A549 (cell line): ENCODE results near the gene FHIT. TPM values are rescaled to one million over a fixed set of nuclear protein-coding genes. Genes with fewer than 3 reads are reported as not detected.

Source experiments
- ATAC-seq, 2 experiments: fragments of 200-7000 bp in 1 of 2; fragments of >200 bp in 1 of 2; cut with Nextera tagmentation in 1 of 2; cut with Tn5 transposase in 1 of 2; 3 replicates each; pipeline versions ENCODE4 v1.8.0 to v1.9.1; 2018 to 2020; ENCODE audit warnings: mild to moderate bottlenecking in 1 of 2, moderate library complexity in 1 of 2
- CTCF ChIA-PET: fragments of 300-600 bp; sonication (Branson Sonifier 250); formaldehyde crosslinking; extraction: SDS; loops from one replicate; lab custom pipeline; 2021; ENCODE audit warnings: antibody characterized with exemption, inconsistent platforms; lab: Yijun Ruan, JAX
- POLR2A ChIA-PET: fragments of 350-600 bp; formaldehyde crosslinking; extraction: SDS; loops from one replicate; lab custom pipeline; 2021; ENCODE audit warnings: antibody characterized with exemption, inconsistent platforms; lab: Yijun Ruan, JAX
- DNase-seq, 2 experiments: peaks; one replicate each; pipeline versions ENCODE4 v3.0.0 to v3.0.0-alpha.2; 2011 to 2016; ENCODE audit warnings: low read depth in 1 of 2, low spot score in 1 of 2
- FAIRE-seq: peaks from 2 replicates; lab custom pipeline; 2011; peaks lifted over from hg19 to GRCh38; lab: Jason Lieb, UNC
- H3K27ac ChIP-seq, 2 experiments: fragments of >200 bp; sonication (Bioruptor Twin); formaldehyde crosslinking; 3 replicates each; pipeline ENCODE4 v1.5.1; 2016 to 2017
- H3K4me1 ChIP-seq: fragments of >200 bp; sonication (Bioruptor Twin); formaldehyde crosslinking; 3 replicates; pipeline ENCODE4 v1.6.1; 2016
- H3K4me2 ChIP-seq: fragments of >200 bp; sonication (Bioruptor Twin); formaldehyde crosslinking; 3 replicates; pipeline ENCODE4 v1.6.1; 2016
- H3K4me3 ChIP-seq: fragments of >200 bp; sonication (Bioruptor Twin); formaldehyde crosslinking; 3 replicates; pipeline ENCODE4 v1.5.1; 2016
- H3K9me3 ChIP-seq: fragments of >200 bp; sonication (Bioruptor Twin); formaldehyde crosslinking; 3 replicates; pipeline ENCODE4 v1.6.1; 2016
- BHLHE40 ChIP-seq: IDR thresholded peaks from 2 replicates; pipeline ENCODE4 v1.6.1; 2012; ENCODE audit warnings: low read depth, low read length, inconsistent platforms
- CEBPB ChIP-seq, 2 experiments: fragments of >200 bp in 1 of 2; sonication (Bioruptor Twin) in 1 of 2; formaldehyde crosslinking in 1 of 2; IDR thresholded peaks; 2 replicates each; pipeline ENCODE4 v1.6.1; 2012 to 2016
- CHD2 ChIP-seq: fragments of 150-350 bp; IDR thresholded peaks from 2 replicates; pipeline ENCODE4 v1.6.1; 2014; ENCODE audit warnings: low read length; ENCODE audit not compliant: partially characterized antibody
- CHD4 ChIP-seq: fragments of 200-600 bp; sonication (generic); IDR thresholded peaks from 2 replicates; pipeline ENCODE4 v1.6.1; 2016; ENCODE audit warnings: antibody characterized with exemption, mild to moderate bottlenecking, borderline replicate concordance
- EP300 ChIP-seq, 2 experiments: fragments of >200 bp; sonication (Bioruptor Twin); formaldehyde crosslinking; IDR thresholded peaks; 2 replicates in 1 of 2; 3 replicates in 1 of 2; pipeline ENCODE4 v1.6.1; 2016 to 2017
- FOSB ChIP-seq: fragments of 250-450 bp; sonication (Bioruptor Pico); IDR thresholded peaks from 2 replicates; pipeline ENCODE4 v1.5.0; 2020; ENCODE audit warnings: mild to moderate bottlenecking, moderate library complexity
- GATA3 ChIP-seq: IDR thresholded peaks from 2 replicates; pipeline ENCODE4 v1.6.1; 2012; ENCODE audit warnings: borderline replicate concordance
- HDAC2 ChIP-seq: fragments of 200-600 bp; sonication (generic); IDR thresholded peaks from 2 replicates; pipeline ENCODE4 v1.6.1; 2016
- HEYL ChIP-seq: fragments of 250-450 bp; sonication (Bioruptor Pico); IDR thresholded peaks from 2 replicates; pipeline ENCODE4 v1.8.0; 2021; ENCODE audit warnings: mild to moderate bottlenecking, moderate library complexity
- KDM1A ChIP-seq: fragments of 200-600 bp; sonication (generic); IDR thresholded peaks from 2 replicates; pipeline ENCODE4 v1.6.1; 2016; ENCODE audit warnings: low read depth, mild to moderate bottlenecking
- KDM5A ChIP-seq: fragments of 200-600 bp; sonication (generic); IDR thresholded peaks from 2 replicates; pipeline ENCODE4 v1.6.1; 2016; ENCODE audit warnings: antibody characterized with exemption, mild to moderate bottlenecking
- MAFK ChIP-seq: fragments of 450-650 bp; IDR thresholded peaks from 2 replicates; pipeline ENCODE4 v1.6.1; 2014; ENCODE audit not compliant: partially characterized antibody
- MAX ChIP-seq: IDR thresholded peaks from 2 replicates; pipeline ENCODE4 v1.6.1; 2012
- MAZ ChIP-seq: fragments of 150-350 bp; IDR thresholded peaks from 2 replicates; pipeline ENCODE4 v1.6.1; 2014; ENCODE audit warnings: antibody characterized with exemption, low read depth, low read length, borderline replicate concordance
- NFE2L2 ChIP-seq: fragments of 150-350 bp; conservative IDR thresholded peaks from 2 replicates; pipeline ENCODE4 v1.6.1; 2014; ENCODE audit warnings: low read length
- NPAS2 ChIP-seq: fragments of 250-450 bp; sonication (Bioruptor Pico); IDR thresholded peaks from 2 replicates; pipeline ENCODE4 v1.8.0; 2022; ENCODE audit warnings: mild to moderate bottlenecking, moderate library complexity, borderline replicate concordance
- NR3C1 ChIP-seq: fragments of >200 bp; sonication (Bioruptor Twin); formaldehyde crosslinking; IDR thresholded peaks from 3 replicates; pipeline ENCODE4 v1.6.1; 2017
- PBX3 ChIP-seq: IDR thresholded peaks from 2 replicates; pipeline ENCODE4 v1.6.1; 2012
- PHF8 ChIP-seq: fragments of 200-600 bp; sonication (generic); IDR thresholded peaks from 2 replicates; pipeline ENCODE4 v1.6.1; 2016; ENCODE audit warnings: low read depth, mild to moderate bottlenecking, antibody characterized with exemption, moderate library complexity, borderline replicate concordance
- POLR2A ChIP-seq: IDR thresholded peaks from 2 replicates; pipeline ENCODE4 v1.6.1; 2012; ENCODE audit warnings: mild to moderate bottlenecking, low read length
- POLR2AphosphoS2 ChIP-seq: conservative IDR thresholded peaks from 2 replicates; pipeline ENCODE4 v1.6.1; 2012; ENCODE audit warnings: low read length, improper control_type of control experiment, inconsistent platforms
- RARB ChIP-seq: fragments of 250-450 bp; sonication (Bioruptor Pico); IDR thresholded peaks from 2 replicates; pipeline ENCODE4 v1.8.0; 2021; ENCODE audit warnings: mild to moderate bottlenecking, moderate library complexity
- REST ChIP-seq: fragments of 200-600 bp; sonication (generic); IDR thresholded peaks from 2 replicates; pipeline ENCODE4 v1.6.1; 2016; ENCODE audit warnings: antibody characterized with exemption, mild to moderate bottlenecking, moderate library complexity
- RFX5 ChIP-seq: fragments of 450-650 bp; IDR thresholded peaks from 2 replicates; pipeline ENCODE4 v1.7.1; 2014; ENCODE audit warnings: antibody characterized with exemption, mild to moderate bottlenecking, moderate library complexity
- SMC3 ChIP-seq: fragments of >200 bp; sonication (Bioruptor Twin); formaldehyde crosslinking; IDR thresholded peaks from 3 replicates; pipeline ENCODE4 v1.6.1; 2018; ENCODE audit warnings: inconsistent platforms
- TFCP2L1 ChIP-seq: fragments of 250-450 bp; sonication (Bioruptor Pico); IDR thresholded peaks from 2 replicates; pipeline ENCODE4 v1.5.0; 2021; ENCODE audit warnings: mild to moderate bottlenecking
- TP53 ChIP-seq: fragments of 250-450 bp; sonication (Bioruptor Pico); IDR thresholded peaks from 2 replicates; pipeline ENCODE4 v1.5.0; 2021; ENCODE audit warnings: mild to moderate bottlenecking, moderate library complexity
- ZFP36 ChIP-seq: fragments of 450-650 bp; IDR thresholded peaks from 2 replicates; pipeline ENCODE4 v1.6.1; 2014; ENCODE audit warnings: borderline replicate concordance; ENCODE audit not compliant: partially characterized antibody
- ZNF302 ChIP-seq: fragments of 250-450 bp; sonication (Bioruptor Pico); IDR thresholded peaks from 2 replicates; pipeline ENCODE4 v1.9.0; 2021; ENCODE audit warnings: inconsistent platforms, mild to moderate bottlenecking, moderate library complexity
- ZSCAN20 ChIP-seq: fragments of 250-450 bp; sonication (Bioruptor Pico); IDR thresholded peaks from 2 replicates; pipeline ENCODE4 v1.8.0; 2022; ENCODE audit warnings: mild to moderate bottlenecking, moderate library complexity
- whole genome bisulfite sequencing: methylation state at CpG from one replicate; pipeline ENCODE4 v1.1.6; 2017; ENCODE audit errors: missing lambda C conversion rate; 5-methylcytosine and 5-hydroxymethylcytosine counted together
- polyA plus RNA-seq, 4 experiments: library from polyadenylated mRNA; depleted of rRNA in 3 of 4; stranded (reverse); fragments of >200 nt; fragmentation: RNase III in 1 of 4; extraction: RNeasy Plus Mini Kit Qiagen cat#74134 plus additional on column Dnase treatment in 1 of 4; gene quantifications; 2 replicates in 3 of 4; 3 replicates in 1 of 4; pipeline ENCODE4 v1.2.3, GENCODE V29; 2011 to 2017
- TF ChIP-seq, protein P1 (sequence below): fragments of 150-350 bp; IDR thresholded peaks from 2 replicates; pipeline ENCODE4 v1.6.1; 2014; ENCODE audit warnings: low read depth, mild to moderate bottlenecking, low read length

Gene FHIT
- polyA plus RNA-seq, 2 of the 4 experiments (the other 2 are of a cell fraction): 0.76 to 0.92 TPM

DNA sequence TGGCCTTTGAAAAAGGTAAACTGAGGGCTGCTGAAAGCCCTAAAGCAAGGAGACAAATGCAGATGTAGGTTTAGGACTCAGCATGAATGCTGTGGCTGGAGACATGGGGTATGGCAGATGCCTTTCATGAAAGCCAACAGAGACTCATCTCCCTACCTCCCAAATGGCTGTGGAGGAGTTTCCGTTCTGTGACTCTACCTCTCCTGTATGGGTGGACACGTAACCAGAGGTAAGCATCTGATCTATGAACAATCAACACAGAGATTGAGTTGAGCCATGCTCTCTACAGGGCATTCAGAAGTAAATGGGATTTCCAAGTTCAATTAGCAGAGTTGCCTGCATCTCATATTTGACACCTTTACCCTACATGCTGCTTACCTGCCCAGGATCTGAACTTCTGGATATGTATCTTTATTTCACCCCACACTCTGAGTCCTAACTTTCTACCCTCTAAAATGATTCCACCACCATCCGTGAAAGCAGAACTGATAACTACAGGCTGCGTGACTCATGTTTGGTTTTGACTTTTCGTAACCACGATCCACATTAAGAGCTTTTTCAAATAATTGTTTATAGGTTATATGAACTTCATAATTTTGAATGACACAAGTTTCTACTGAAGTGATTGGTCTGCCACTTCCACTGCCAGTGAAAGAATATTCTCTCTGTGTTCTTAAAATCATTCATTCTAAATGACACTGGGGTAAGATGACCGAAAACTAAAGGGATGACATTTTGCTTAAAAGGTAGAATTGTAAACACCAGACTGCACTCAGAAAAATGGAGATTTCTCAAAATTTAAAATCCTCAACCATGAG lies 1058.7 kb downstream of the FHIT start:
- H3K9me3 ChIP-seq: no peaks in the 10 kb centered on the region
- TF ChIP-seq KDM1A: no peak
- TF ChIP-seq REST: no peak
- TF ChIP-seq MAX: no peak
- no peak for TF ChIP-seq NPAS2 (CRISPR knock-in tag)
- TF ChIP-seq, protein P1, sequence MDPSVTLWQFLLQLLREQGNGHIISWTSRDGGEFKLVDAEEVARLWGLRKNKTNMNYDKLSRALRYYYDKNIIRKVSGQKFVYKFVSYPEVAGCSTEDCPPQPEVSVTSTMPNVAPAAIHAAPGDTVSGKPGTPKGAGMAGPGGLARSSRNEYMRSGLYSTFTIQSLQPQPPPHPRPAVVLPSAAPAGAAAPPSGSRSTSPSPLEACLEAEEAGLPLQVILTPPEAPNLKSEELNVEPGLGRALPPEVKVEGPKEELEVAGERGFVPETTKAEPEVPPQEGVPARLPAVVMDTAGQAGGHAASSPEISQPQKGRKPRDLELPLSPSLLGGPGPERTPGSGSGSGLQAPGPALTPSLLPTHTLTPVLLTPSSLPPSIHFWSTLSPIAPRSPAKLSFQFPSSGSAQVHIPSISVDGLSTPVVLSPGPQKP: no peak
- TF ChIP-seq EP300 (IDR thresholded peaks at IDR 0.05): no peak
- TF ChIP-seq ZNF302: no peak
- TF ChIP-seq HEYL (CRISPR knock-in tag): no peak
- TF ChIP-seq POLR2AphosphoS2: no peak
- TF ChIP-seq GATA3: no peak
- TF ChIP-seq RARB (CRISPR knock-in tag): no peak
- no peak for TF ChIP-seq POLR2A
- no peak for TF ChIP-seq TP53
- H3K4me1 ChIP-seq: no peaks in the 10 kb centered on the region
- no peak overlapping the region for H3K4me2 ChIP-seq
- H3K4me3 ChIP-seq: no peak overlapping the region
- FAIRE-seq: no peak
- ChIA-PET POLR2A (no interaction called here), CTCF (no interaction called here)
- WGBS: 51% methylated on average over 7 of the region's 7 CpGs
- ATAC-seq: no peak
- no peak for DNase-seq
- no peak overlapping the region for H3K27ac ChIP-seq

DNA sequence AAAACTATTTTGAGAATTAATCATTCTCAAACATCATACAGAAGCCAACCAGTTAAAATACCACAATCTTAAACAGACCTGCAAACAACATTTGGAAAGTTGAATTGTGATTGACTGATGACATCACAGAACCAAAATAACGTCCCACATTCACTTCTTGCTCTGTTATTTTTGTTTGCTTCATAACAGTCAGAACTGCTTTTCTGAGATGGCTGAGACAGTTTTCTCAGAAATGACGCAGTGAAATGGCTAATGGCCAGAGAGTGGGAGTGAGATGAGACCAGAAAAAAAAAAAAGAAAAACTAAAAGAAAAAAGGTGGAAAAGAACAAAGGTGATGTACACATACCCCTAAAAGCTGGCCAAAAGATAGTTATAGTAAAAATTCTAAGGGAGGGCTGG lies 1061.2 kb downstream of the FHIT start:
- TF ChIP-seq POLR2A (no peak), CEBPB (IDR thresholded peaks at IDR 0.05) (no peak), RFX5 (no peak), CHD2 (no peak), MAX (no peak), BHLHE40 (no peak), KDM5A (no peak), HDAC2 (no peak), MAFK (no peak)
- H3K4me1 ChIP-seq: no peaks in the 10 kb centered on the region
- FAIRE-seq: no peak
- ChIA-PET CTCF (no interaction called here), POLR2A (interaction anchor here (0.6 kb wide), 1 partner anchor 593 kb away, joined by 3 read pairs; no protein-coding TSS in a partner anchor)
- ATAC-seq: no peak
- H3K9me3 ChIP-seq: no peaks in the 10 kb centered on the region
- no peak overlapping the region for H3K4me3 ChIP-seq
- no peak for DNase-seq
- WGBS: 4% methylated on average over 2 of the region's 2 CpGs
- H3K27ac ChIP-seq: no peak overlapping the region
- no peak overlapping the region for H3K4me2 ChIP-seq

- DNase-seq (no peak), FAIRE-seq (no peak), ATAC-seq (no peak)
- H3K4me3 ChIP-seq: no peak overlapping the region
- H3K27ac ChIP-seq: no peak overlapping the region
- no peaks in the 10 kb centered on the region for H3K9me3 ChIP-seq
- ChIA-PET POLR2A (no interaction called here), CTCF (no interaction called here)
- no peaks in the 10 kb centered on the region for H3K4me1 ChIP-seq
- no peak overlapping the region for H3K4me2 ChIP-seq
- WGBS: 20% methylated on average over 3 of the region's 3 CpGs
- TF ChIP-seq NFE2L2 (no peak), PHF8 (no peak), FOSB (no peak), PBX3 (no peak), CHD4 (no peak), TFCP2L1 (CRISPR knock-in tag) (no peak), SMC3 (no peak), ZSCAN20 (CRISPR knock-in tag) (no peak), TP53 (no peak), MAZ (no peak), CEBPB (IDR thresholded peaks at IDR 0.05) (no peak), ZFP36 (no peak), NR3C1 (no peak)
Measured at GRCh38 chr3:60189304-60189703, 1061.9 kb downstream of the FHIT start.
